DOHH2 (cell line): ENCODE results near the gene MACROD2.

Experiments
- H3F3A ChIP-seq: fragments of 200-600 bp; sonication (generic), shearing (Covaris generic); 2 replicates; pipeline ENCODE4 v1.6.0; 2016; ENCODE audit warnings: antibody characterized with exemption, mild to moderate bottlenecking; ENCODE audit not compliant: control insufficient read depth, insufficient read depth
- H3K27ac ChIP-seq: fragments of 200-600 bp; sonication (generic); 2 replicates; pipeline ENCODE4 v1.5.1; 2014; ENCODE audit warnings: low read depth, mild to moderate bottlenecking, low read length, moderate library complexity
- H3K27me3 ChIP-seq: fragments of 200-600 bp; sonication (generic); 2 replicates; pipeline ENCODE4 v1.6.1; 2014; ENCODE audit warnings: mild to moderate bottlenecking, low read length, mixed read lengths; ENCODE audit not compliant: control insufficient read depth
- H3K36me3 ChIP-seq: fragments of 200-600 bp; sonication (generic); 2 replicates; pipeline ENCODE4 v1.6.1; 2014; ENCODE audit warnings: mild to moderate bottlenecking, low read length, moderate library complexity, mixed read lengths; ENCODE audit not compliant: control insufficient read depth
- H3K4me1 ChIP-seq: fragments of 200-600 bp; sonication (generic); 2 replicates; pipeline ENCODE4 v1.6.1; 2014; ENCODE audit warnings: mild to moderate bottlenecking, low read length, mixed read lengths; ENCODE audit not compliant: control insufficient read depth
- H3K4me2 ChIP-seq: fragments of 200-600 bp; sonication (generic); 2 replicates; pipeline ENCODE4 v1.6.0; 2014; ENCODE audit warnings: mild to moderate bottlenecking, low read length, moderate library complexity
- H3K4me3 ChIP-seq: fragments of 200-600 bp; sonication (generic); 2 replicates; pipeline ENCODE4 v1.5.1; 2014; ENCODE audit warnings: mild to moderate bottlenecking, low read length, mixed read lengths
- H3K79me2 ChIP-seq: fragments of 200-600 bp; sonication (generic); 2 replicates; pipeline ENCODE4 v1.6.1; 2014; ENCODE audit warnings: mild to moderate bottlenecking, low read length, mixed read lengths; ENCODE audit not compliant: control insufficient read depth
- H3K9me2 ChIP-seq: fragments of 200-600 bp; sonication (generic); replicated peaks from 2 replicates; pipeline ENCODE4 v1.6.1; 2014; ENCODE audit warnings: mild to moderate bottlenecking, low read length, mixed read lengths; ENCODE audit not compliant: control insufficient read depth
- H3K9me3 ChIP-seq: fragments of 200-600 bp; sonication (generic); 2 replicates; pipeline ENCODE4 v1.6.1; 2014; ENCODE audit warnings: antibody characterized with exemption, low read length, mixed read lengths; ENCODE audit not compliant: control insufficient read depth, insufficient read depth
- H4K20me1 ChIP-seq: fragments of 200-600 bp; sonication (generic); 2 replicates; pipeline ENCODE4 v1.6.0; 2014; ENCODE audit warnings: low read depth, mild to moderate bottlenecking, antibody characterized with exemption, low read length, moderate library complexity; ENCODE audit not compliant: control insufficient read depth, insufficient read depth
- CTCF ChIP-seq: fragments of 200-600 bp; sonication (generic); IDR thresholded peaks from one replicate; pipeline ENCODE4 v1.5.1; 2014; ENCODE audit warnings: antibody characterized with exemption, mild to moderate bottlenecking, low read depth, low read length; ENCODE audit not compliant: poor library complexity, severe bottlenecking
- EZH2phosphoT487 ChIP-seq: fragments of 200-600 bp; sonication (generic); IDR thresholded peaks from 2 replicates; pipeline ENCODE4 v1.6.1; 2017; ENCODE audit warnings: borderline replicate concordance, mild to moderate bottlenecking, antibody characterized with exemption, low read length, moderate library complexity, mixed read lengths

MACROD2 gene

GRCh38 chr20:16058268-16058667 is 2063.0 kb downstream of the MACROD2 start:
- H3K27me3 ChIP-seq = no peaks in the 10 kb centered on the region
- no peaks in the 10 kb centered on the region for H3K36me3 ChIP-seq
- no peaks in the 10 kb centered on the region for H3K9me2 ChIP-seq
- H3K4me3 ChIP-seq = no peak overlapping the region
- no peak overlapping the region for H3K27ac ChIP-seq
- no peaks in the 10 kb centered on the region for H3F3A ChIP-seq
- H3K79me2 ChIP-seq = no peaks in the 10 kb centered on the region
- H4K20me1 ChIP-seq = no peaks in the 10 kb centered on the region
- no peaks in the 10 kb centered on the region for H3K4me1 ChIP-seq
- no peak overlapping the region for H3K4me2 ChIP-seq
- TF ChIP-seq CTCF (no peak), EZH2phosphoT487 (no peak)
- H3K9me3 ChIP-seq = no peaks in the 10 kb centered on the region

- H3K27me3 ChIP-seq = no peaks in the 10 kb centered on the region
- no peak overlapping the region for H3K27ac ChIP-seq
- H3K79me2 ChIP-seq = no peaks in the 10 kb centered on the region
- H3K4me2 ChIP-seq = no peak overlapping the region
- H3K4me3 ChIP-seq = no peak overlapping the region
- TF ChIP-seq EZH2phosphoT487 = no peak
- no peaks in the 10 kb centered on the region for H3K9me3 ChIP-seq
- no peaks in the 10 kb centered on the region for H4K20me1 ChIP-seq
- H3K4me1 ChIP-seq = 0 out of 2 replicates have a peak, but pooled peaks cover under 1% of the 10 kb centered on the region
- no peaks in the 10 kb centered on the region for H3K9me2 ChIP-seq
- H3K36me3 ChIP-seq = no peaks in the 10 kb centered on the region
- H3F3A ChIP-seq = no peaks in the 10 kb centered on the region
These were observed 2064.5 kb downstream of the MACROD2 start for GRCh38 chr20:16059841-16060240.

GRCh38 chr20:16061351-16061750 is 2066.0 kb downstream of the MACROD2 start:
- no peaks in the 10 kb centered on the region for H4K20me1 ChIP-seq
- H3K9me3 ChIP-seq = no peaks in the 10 kb centered on the region
- H3F3A ChIP-seq = no peaks in the 10 kb centered on the region
- no peak overlapping the region for H3K4me2 ChIP-seq
- H3K9me2 ChIP-seq = no peaks in the 10 kb centered on the region
- H3K4me1 ChIP-seq = peaks cover 5% of the 10 kb centered on the region; the same call in 1 of the 2 replicates
- no peaks in the 10 kb centered on the region for H3K79me2 ChIP-seq
- H3K36me3 ChIP-seq = no peaks in the 10 kb centered on the region
- no peak overlapping the region for H3K27ac ChIP-seq
- TF ChIP-seq CTCF (no peak), EZH2phosphoT487 (no peak)
- H3K27me3 ChIP-seq = no peaks in the 10 kb centered on the region
- no peak overlapping the region for H3K4me3 ChIP-seq

- Histone ChIP-seq H3K4me2 (no peak overlapping the region), H3K9me3 (no peaks in the 10 kb centered on the region), H3K79me2 (no peaks in the 10 kb centered on the region), H3K4me1 (peaks cover 5% of the 10 kb centered on the region; the same call in 1 of the 2 replicates), H3K27me3 (no peaks in the 10 kb centered on the region), H3K27ac (no peak overlapping the region), H4K20me1 (no peaks in the 10 kb centered on the region), H3K9me2 (no peaks in the 10 kb centered on the region), H3F3A (no peaks in the 10 kb centered on the region), H3K4me3 (no peak overlapping the region), H3K36me3 (no peaks in the 10 kb centered on the region)
- TF ChIP-seq CTCF (no peak), EZH2phosphoT487 (no peak)
These were observed 2067.6 kb downstream of the MACROD2 start for GRCh38 chr20:16062661-16063581.
